Suprapubic skin (tissue), 3 donors: ENCODE data around the gene SMYD3.

Source experiments
- CTCF ChIP-seq, 2 donors: fragments of 200-600 bp in 1 of 2; fragments of 450-650 bp in 1 of 2; sonication (generic) in 1 of 2; IDR thresholded peaks; one replicate each; pipeline ENCODE4 v1.5.1; 2016 to 2019; ENCODE audit warnings: antibody characterized with exemption in 2 of 2, mild to moderate bottlenecking in 1 of 2, moderate library complexity in 1 of 2
- POLR2A ChIP-seq, 2 donors: fragments of 450-650 bp; IDR thresholded peaks; one replicate each; pipeline ENCODE4 v1.6.1; 2017; ENCODE audit warnings: antibody characterized with exemption in 2 of 2, mild to moderate bottlenecking in 2 of 2, moderate library complexity in 2 of 2

- TF ChIP-seq POLR2A (IDR thresholded peaks at IDR 0.05) (no peak), CTCF (IDR thresholded peaks at IDR 0.05) (no peak)
Observed at GRCh38 chr1:246126580-246126979, 380.5 kb downstream of the SMYD3 start.
